ENCODE measurements around the gene COBL.

The COBL gene

GRCh38 chr7:51274001-51274400 is 42.6 kb downstream of the COBL start:
- DNase-seq (ENCODE audit: low read depth) = no peak

- DNase-seq (ENCODE audit: low read depth) = no peak
Observed at GRCh38 chr7:51273360-51273759, 43.2 kb downstream of the COBL start.

GRCh38 chr7:51270965-51271364 is 45.6 kb downstream of the COBL start:
- DNase-seq (ENCODE audit: low read depth) = no peak

- DNase-seq (ENCODE audit: low read depth) = no peak
Observed at GRCh38 chr7:51269911-51270310, 46.7 kb downstream of the COBL start.

GRCh38 chr7:51269321-51269720 is 47.3 kb downstream of the COBL start:
- no peak for DNase-seq (ENCODE audit: low read depth)

- no peak for DNase-seq (ENCODE audit: low read depth)
Observed at GRCh38 chr7:51268859-51269258, 47.8 kb downstream of the COBL start.

- DNase-seq (ENCODE audit: low read depth) = no peak
Observed at GRCh38 chr7:51267169-51267568, 49.4 kb downstream of the COBL start.

- DNase-seq (ENCODE audit: low read depth) = no peak
Observed at GRCh38 chr7:51265066-51265907, 51.3 kb downstream of the COBL start.

GRCh38 chr7:51263631-51264484 is 52.8 kb downstream of the COBL start:
- DNase-seq (ENCODE audit: low read depth) = no peak

- DNase-seq (ENCODE audit: low read depth) = no peak
Observed at GRCh38 chr7:51262796-51263531, 53.6 kb downstream of the COBL start.

- no peak for DNase-seq (ENCODE audit: low read depth)
Observed at GRCh38 chr7:51261950-51262795, 54.4 kb downstream of the COBL start.

GRCh38 chr7:51261117-51261835 is 55.3 kb downstream of the COBL start:
- no peak for DNase-seq (ENCODE audit: low read depth)

- DNase-seq (ENCODE audit: low read depth) = no peak
Observed at GRCh38 chr7:51260516-51260915, 56.1 kb downstream of the COBL start.

GRCh38 chr7:51259766-51260165 is 56.8 kb downstream of the COBL start:
- no peak for DNase-seq (ENCODE audit: low read depth)

GRCh38 chr7:51256916-51257315 is 59.7 kb downstream of the COBL start:
- no peak for DNase-seq (ENCODE audit: low read depth)

GRCh38 chr7:51256209-51256781 is 60.3 kb downstream of the COBL start:
- no peak for DNase-seq (ENCODE audit: low read depth)

- no peak for DNase-seq (ENCODE audit: low read depth)
Observed at GRCh38 chr7:51255536-51256208, 60.9 kb downstream of the COBL start.

GRCh38 chr7:51255036-51255435 is 61.6 kb downstream of the COBL start:
- DNase-seq (ENCODE audit: low read depth) = no peak

GRCh38 chr7:51253157-51253556 is 63.5 kb downstream of the COBL start:
- DNase-seq (ENCODE audit: low read depth) = no peak

GRCh38 chr7:51251290-51251689 is 65.3 kb downstream of the COBL start:
- DNase-seq (ENCODE audit: low read depth) = no peak

Data from fibroblast of the conjunctiva (primary cell).